WTC11 (cell line): ENCODE measurements around the gene MCF2L. TPM values are rescaled to one million over a fixed set of nuclear protein-coding genes. Genes with fewer than 3 reads are reported as not detected.
A peak's percentile ranks its signal among the peaks of the same experiment; 100 is the strongest.

Source experiments
- ATAC-seq: fragments of 200-7000 bp; cut with Tn5 transposase; 2 replicates; pipeline ENCODE4 v1.10.0; 2021; ENCODE audit warnings: mild to moderate bottlenecking, moderate library complexity
- CTCF ChIA-PET: fragments of 300-600 bp; sonication (Branson Sonifier 250); formaldehyde crosslinking; loops from one replicate; lab custom pipeline; 2021; ENCODE audit warnings: antibody characterized with exemption; lab: Charles Lee
- POLR2A ChIA-PET: fragments of 350-600 bp; sonication (Branson Sonifier 250); formaldehyde crosslinking; loops from one replicate; lab custom pipeline; 2021; ENCODE audit warnings: antibody characterized with exemption; lab: Charles Lee
- DNase-seq: peaks from one replicate; pipeline ENCODE4 v3.0.0; 2021; ENCODE audit warnings: low spot score
- H3K27ac Mint-ChIP-seq: 2 replicates; pipeline ENCODE4 v1.8.0; 2021; ENCODE audit warnings: mixed read lengths
- H3K27me3 Mint-ChIP-seq: 2 replicates; pipeline ENCODE4 v1.8.0; 2021; ENCODE audit warnings: low read depth, mild to moderate bottlenecking, moderate library complexity, mixed read lengths
- H3K36me3 Mint-ChIP-seq: 2 replicates; pipeline ENCODE4 v1.8.0; 2021; ENCODE audit warnings: mixed read lengths
- H3K4me1 Mint-ChIP-seq: 2 replicates; pipeline ENCODE4 v1.8.0; 2022; ENCODE audit warnings: mixed read lengths
- H3K4me3 Mint-ChIP-seq: 2 replicates; pipeline ENCODE4 v1.8.0; 2021; ENCODE audit warnings: mild to moderate bottlenecking, moderate library complexity, mixed read lengths
- H3K9me3 Mint-ChIP-seq: 2 replicates; pipeline ENCODE4 v1.8.0; 2021; ENCODE audit warnings: mixed read lengths
- AR ChIP-seq: fragments of 250-450 bp; sonication (Bioruptor Pico); IDR thresholded peaks from 2 replicates; pipeline ENCODE4 v1.9.0; 2021; ENCODE audit warnings: mild to moderate bottlenecking
- ATF3 ChIP-seq: sonication (generic); formaldehyde crosslinking; conservative IDR thresholded peaks from 2 replicates; pipeline ENCODE4 v1.8.1; 2022; ENCODE audit warnings: mild to moderate bottlenecking, missing genetic modification reagents
- CREB1 ChIP-seq: sonication (generic); formaldehyde crosslinking; IDR thresholded peaks from 2 replicates; pipeline ENCODE4 v1.8.0; 2023; ENCODE audit warnings: mild to moderate bottlenecking, missing genetic modification reagents
- E2F5 ChIP-seq: sonication (generic); formaldehyde crosslinking; IDR thresholded peaks from 2 replicates; pipeline ENCODE4 v1.8.1; 2022; ENCODE audit warnings: mild to moderate bottlenecking, moderate library complexity, missing genetic modification reagents
- ERG ChIP-seq: fragments of 250-450 bp; sonication (Bioruptor Pico); IDR thresholded peaks from 2 replicates; pipeline ENCODE4 v1.8.0; 2021; ENCODE audit warnings: mild to moderate bottlenecking
- GABPB1 ChIP-seq: sonication (generic); formaldehyde crosslinking; IDR thresholded peaks from 2 replicates; pipeline ENCODE4 v1.8.1; 2023; ENCODE audit warnings: mild to moderate bottlenecking, missing genetic modification reagents
- JUN ChIP-seq: sonication (generic); formaldehyde crosslinking; IDR thresholded peaks from 2 replicates; pipeline ENCODE4 v1.8.0; 2023; ENCODE audit warnings: mild to moderate bottlenecking, missing genetic modification reagents
- NR2C2 ChIP-seq: sonication (generic); formaldehyde crosslinking; IDR thresholded peaks from 2 replicates; pipeline ENCODE4 v1.8.0; 2022; ENCODE audit warnings: mild to moderate bottlenecking, missing genetic modification reagents
- OVOL2 ChIP-seq: fragments of 250-450 bp; sonication (Bioruptor Pico); IDR thresholded peaks from 2 replicates; pipeline ENCODE4 v1.9.0; 2021; ENCODE audit warnings: mild to moderate bottlenecking, borderline replicate concordance
- RORB ChIP-seq: fragments of 250-450 bp; sonication (Bioruptor Pico); IDR thresholded peaks from 2 replicates; pipeline ENCODE4 v1.9.0; 2021; ENCODE audit warnings: mild to moderate bottlenecking
- SP1 ChIP-seq: sonication (generic); formaldehyde crosslinking; conservative IDR thresholded peaks from 2 replicates; pipeline ENCODE4 v1.8.1; 2022; ENCODE audit warnings: missing genetic modification reagents
- TEAD1 ChIP-seq: sonication (generic); formaldehyde crosslinking; IDR thresholded peaks from 2 replicates; pipeline ENCODE4 v1.8.0; 2022; ENCODE audit warnings: mild to moderate bottlenecking, missing genetic modification reagents
- ZNF232 ChIP-seq: sonication (generic); formaldehyde crosslinking; IDR thresholded peaks from 2 replicates; pipeline ENCODE4 v1.8.0; 2022; ENCODE audit warnings: mild to moderate bottlenecking, missing genetic modification reagents
- ZNF396 ChIP-seq: fragments of 250-450 bp; sonication (Bioruptor Pico); IDR thresholded peaks from 2 replicates; pipeline ENCODE4 v1.8.0; 2021; ENCODE audit warnings: mild to moderate bottlenecking, moderate library complexity, borderline replicate concordance
- ZNF532 ChIP-seq: fragments of 250-450 bp; sonication (Bioruptor Pico); IDR thresholded peaks from 2 replicates; pipeline ENCODE4 v1.9.0; 2021; ENCODE audit warnings: mild to moderate bottlenecking, borderline replicate concordance
- ZNF671 ChIP-seq: fragments of 250-450 bp; sonication (Bioruptor Pico); IDR thresholded peaks from 2 replicates; pipeline ENCODE4 v1.8.0; 2021; ENCODE audit warnings: mild to moderate bottlenecking
- ZSCAN18 ChIP-seq: fragments of 250-450 bp; sonication (Bioruptor Pico); IDR thresholded peaks from 2 replicates; pipeline ENCODE4 v2.1.2; 2022; ENCODE audit warnings: mild to moderate bottlenecking, moderate library complexity
- total RNA-seq: library from RNA; stranded (reverse); gene quantifications from 3 replicates; pipeline ENCODE4 v1.2.3, GENCODE V29; 2021

MCF2L gene
- total RNA-seq, 1 experiment from 2014 or later = 34.8 TPM

GRCh38 chr13:113048766-113049165 is 79.8 kb downstream of the MCF2L start (continued):
- TF ChIP-seq ZNF532 (CRISPR knock-in tag) = no peak

- DNase-seq (no peak), ATAC-seq (no peak)
- no peak overlapping the region for H3K4me3 Mint-ChIP-seq
- no peaks in the 10 kb centered on the region; the same call in 1 of the 2 replicates for H3K27me3 Mint-ChIP-seq
- peaks cover 9% of the 10 kb centered on the region for H3K4me1 Mint-ChIP-seq
- ChIA-PET POLR2A (no interaction called here), CTCF (interaction anchor here (1.0 to 1.8 kb wide), 4 partner anchors 20 to 41 kb away, joined by 3 to 8 read pairs (median 4); no protein-coding TSS in a partner anchor)
- peak overlapping the region; percentile 4; the same call in 1 of the 2 replicates for H3K27ac Mint-ChIP-seq
- no peaks in the 10 kb centered on the region for H3K36me3 Mint-ChIP-seq
- H3K9me3 Mint-ChIP-seq = no peaks in the 10 kb centered on the region
- TF ChIP-seq ERG (CRISPR knock-in tag) (no peak), TEAD1 (CRISPR knock-in tag) (no peak), SP1 (CRISPR knock-in tag) (no peak), NR2C2 (CRISPR knock-in tag) (no peak), ZNF671 (CRISPR knock-in tag) (no peak), E2F5 (CRISPR knock-in tag) (no peak), JUN (CRISPR knock-in tag) (no peak), AR (CRISPR knock-in tag) (no peak), CREB1 (CRISPR knock-in tag) (no peak), ZNF396 (CRISPR knock-in tag) (no peak), GABPB1 (CRISPR knock-in tag) (no peak), ZSCAN18 (no peak), ATF3 (CRISPR knock-in tag) (no peak), RORB (CRISPR knock-in tag) (no peak), ZNF232 (no peak), OVOL2 (no peak)
Observed at GRCh38 chr13:113049521-113049941, 80.5 kb downstream of the MCF2L start.
